Spleen (tissue), 11 donors: Measurements from ENCODE around the gene TTLL6. TPM values are rescaled to one million over a fixed set of nuclear protein-coding genes. Genes with fewer than 3 reads are reported as not detected.
"Not testable (repeated sequence)": the region's sequence is repeated elsewhere in the genome, so short reads cannot be mapped to it uniquely, and the experiment has no call there.

Source experiments
- DNase-seq: peaks from one replicate; pipeline ENCODE4 v3.0.0-alpha.2; 2020
- H3K27ac ChIP-seq, 8 donors: fragments of 200-600 bp; sonication (generic) in 7 of 8; 1 replicate in 4 of 8; 2 replicates in 4 of 8; pipeline versions ENCODE4 v1.5.0 to v1.8.0; 2016 to 2021; ENCODE audit warnings: inconsistent platforms in 4 of 8, mild to moderate bottlenecking in 4 of 8, moderate library complexity in 1 of 8
- H3K27me3 ChIP-seq, 7 donors: fragments of 200-600 bp; sonication (generic) in 6 of 7; replicated peaks in 1 of 7; 1 replicate in 4 of 7; 2 replicates in 3 of 7; pipeline versions ENCODE4 v1.5.0 to v1.8.0; 2016 to 2021; ENCODE audit warnings: inconsistent platforms in 3 of 7, mild to moderate bottlenecking in 1 of 7
- H3K36me3 ChIP-seq, 6 donors: fragments of 200-600 bp; sonication (generic) in 5 of 6; 1 replicate in 4 of 6; 2 replicates in 2 of 6; pipeline versions ENCODE4 v1.5.0 to v1.8.0; 2016 to 2021; ENCODE audit warnings: inconsistent platforms in 2 of 6
- H3K4me1 ChIP-seq, 6 donors: fragments of 200-600 bp; sonication (generic) in 5 of 6; 1 replicate in 3 of 6; 2 replicates in 3 of 6; pipeline versions ENCODE4 v1.5.0 to v1.8.0; 2016 to 2021; ENCODE audit warnings: inconsistent platforms in 3 of 6
- H3K4me3 ChIP-seq, 8 donors: fragments of 200-600 bp; sonication (generic) in 7 of 8; 1 replicate in 4 of 8; 2 replicates in 4 of 8; pipeline versions ENCODE4 v1.5.0 to v1.8.0; 2016 to 2021; ENCODE audit warnings: inconsistent platforms in 4 of 8, mild to moderate bottlenecking in 4 of 8, moderate library complexity in 2 of 8
- H3K9me3 ChIP-seq, 8 donors: fragments of 200-600 bp; sonication (generic) in 7 of 8; 1 replicate in 4 of 8; 2 replicates in 4 of 8; pipeline versions ENCODE4 v1.5.0 to v1.8.0; 2016 to 2021; ENCODE audit warnings: inconsistent platforms in 4 of 8
- POLR2A ChIP-seq, 3 donors: fragments of 450-650 bp; IDR thresholded peaks; one replicate each; pipeline ENCODE4 v1.5.1; 2017; ENCODE audit warnings: antibody characterized with exemption in 3 of 3, mild to moderate bottlenecking in 1 of 3
- POLR2AphosphoS5 ChIP-seq, 3 donors: sonication (generic); formaldehyde crosslinking; IDR thresholded peaks; one replicate each; pipeline ENCODE4 v1.5.1; 2017; ENCODE audit warnings: antibody characterized with exemption in 3 of 3
- WGBS, 5 donors: extraction: QIAGEN DNeasy Blood & Tissue Kit in 3 of 5; methylation state at CpG; one replicate each; pipeline versions ENCODE4 v1.1.5 to v1.1.7; 2013 to 2018; 5-methylcytosine and 5-hydroxymethylcytosine counted together
- intact Hi-C: fragments of 100-400 bp; cut with DNase I; formaldehyde crosslinking; loops from one replicate; pipeline ENCODE4 v1.15.0; 2023; ENCODE audit warnings: low total_unique reads
- polyA plus RNA-seq, 3 donors: library from polyadenylated mRNA; stranded (reverse); fragments of 200-250 nt; gene quantifications; one replicate each; pipeline ENCODE4 v1.2.1, GENCODE V29; 2013
- total RNA-seq, 7 donors: library from RNA; depleted of rRNA in 3 of 7; stranded (reverse); fragments of >200 nt in 3 of 7; fragmentation: NEBNext Ultra II Directional in 4 of 7; extraction: Animal tissue kit (Norgen Biotek cat#: 25700) in 4 of 7; gene quantifications; one replicate each; pipeline versions ENCODE4 v1.1.0 to v1.2.1, GENCODE V29; 2016 to 2021
- TF ChIP-seq, protein P1 (sequence below), 11 experiments: fragments of 200-600 bp in 7 of 11; fragments of 450-650 bp in 4 of 11; sonication (generic) in 4 of 11; IDR thresholded peaks in 8 of 11; conservative IDR thresholded peaks in 3 of 11; 1 replicate in 7 of 11; 2 replicates in 4 of 11; pipeline versions ENCODE4 v1.4.0 to v1.8.0; 2016 to 2021; ENCODE audit warnings: antibody characterized with exemption in 11 of 11, inconsistent platforms in 4 of 11, mild to moderate bottlenecking in 1 of 11
- donor health status: healthy with polysubstance abuse.
- donor health status: DM: no; HTN: no; CAD: no; lungs with moderate emphysema.
- donor health status: DM: no; HTN: no; CAD: no.
- donor health status: Bipolar disorder and iron deficiency.
- donor health status: healthy.
- donor health status: DM: no; HTN: no; CAD: no.
- donor health status: DM: yes; HTN: yes; CAD: no.

The TTLL6 gene
- total and polyA plus RNA-seq, 10 donors = 0.04 TPM; not detected in 9

DNA sequence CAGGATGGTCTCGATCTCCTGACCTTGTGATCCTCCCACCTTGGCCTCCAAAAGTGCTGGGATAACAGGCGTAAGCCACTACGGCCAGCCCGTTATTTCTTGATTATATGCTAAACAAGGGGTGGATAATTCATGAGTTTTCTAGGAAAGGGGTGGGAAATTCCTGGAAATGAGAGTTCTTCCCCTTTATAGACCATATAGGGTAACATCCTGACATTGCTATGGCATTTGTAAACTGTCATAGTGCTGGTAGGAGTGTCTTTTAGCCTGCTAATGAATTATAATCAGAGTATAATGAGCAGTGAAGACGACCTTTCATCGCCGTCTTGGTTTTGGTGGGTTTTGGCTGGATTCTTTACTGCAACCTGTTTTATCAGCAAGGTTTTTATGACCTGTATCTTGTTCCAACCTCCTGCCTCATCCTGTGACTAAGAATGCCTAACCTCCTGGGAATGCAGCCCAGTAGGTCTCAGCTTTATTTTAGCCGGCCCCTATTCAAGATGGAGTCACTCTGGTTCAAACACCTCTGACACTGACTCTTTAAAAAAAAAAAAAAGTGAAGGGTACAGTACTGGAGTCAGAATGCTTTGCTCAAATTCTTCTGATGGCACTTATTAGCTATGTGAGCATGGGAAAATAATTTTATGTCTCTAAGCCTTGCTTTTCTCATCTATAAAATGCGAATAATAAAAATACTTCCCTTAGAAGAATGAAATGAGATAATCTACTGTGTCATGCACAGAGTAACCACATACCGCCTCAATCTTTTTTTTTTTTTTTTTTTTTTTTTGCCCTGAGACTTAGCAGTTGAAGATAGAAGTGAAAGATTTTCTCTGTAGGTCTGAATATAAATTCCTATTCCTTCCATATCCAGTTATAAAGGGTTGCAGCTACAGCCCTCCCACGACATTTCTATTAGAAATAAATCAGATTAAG is 8.7 kb upstream of the TTLL6 start:
- WGBS, 5 donors = 83 to 89% (median 87%) methylated on average over 11 of the region's 11 CpGs

DNA sequence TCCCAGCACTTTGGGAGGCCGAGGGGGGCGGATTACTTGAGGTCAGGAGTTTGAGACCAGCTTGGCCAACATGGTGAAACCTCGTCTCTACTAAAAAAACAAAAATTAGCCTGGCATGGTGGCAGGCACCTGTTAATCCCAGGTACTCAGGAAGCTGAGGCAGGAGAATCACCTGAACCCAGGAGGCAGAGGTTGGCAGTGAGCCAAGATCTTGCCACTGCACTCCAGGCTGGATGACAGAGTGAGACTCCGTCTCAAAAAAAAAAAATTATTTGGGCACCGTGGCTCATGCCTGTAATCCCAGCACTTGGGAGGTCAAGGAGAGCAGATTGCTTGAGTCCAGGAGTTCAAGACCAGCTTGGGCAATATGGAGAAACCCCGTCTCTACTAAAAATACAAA is 3.9 kb upstream of the TTLL6 start:
- WGBS, 5 donors = 78 to 87% (median 86%) methylated on average over 6 of the region's 6 CpGs
- H3K36me3 ChIP-seq, H3K9me3 ChIP-seq, H3K27ac ChIP-seq, DNase-seq, intact Hi-C loops, H3K4me3 ChIP-seq: not testable (repeated sequence)
- H3K27me3 ChIP-seq = peaks cover 0 to 68% (median 18%) of the 10 kb centered on the region in 7 donors
- H3K4me1 ChIP-seq = peaks cover 12 to 18% (median 15%) of the 10 kb centered on the region in 6 donors

More for the DNA sequence above, 8.7 kb upstream of the TTLL6 start:
- no peaks in the 10 kb centered on the region for H3K9me3 ChIP-seq
- H3K36me3 ChIP-seq = no peaks in the 10 kb centered on the region
- no peak for TF ChIP-seq POLR2A (IDR thresholded peaks at IDR 0.05)
- TF ChIP-seq, protein P1, sequence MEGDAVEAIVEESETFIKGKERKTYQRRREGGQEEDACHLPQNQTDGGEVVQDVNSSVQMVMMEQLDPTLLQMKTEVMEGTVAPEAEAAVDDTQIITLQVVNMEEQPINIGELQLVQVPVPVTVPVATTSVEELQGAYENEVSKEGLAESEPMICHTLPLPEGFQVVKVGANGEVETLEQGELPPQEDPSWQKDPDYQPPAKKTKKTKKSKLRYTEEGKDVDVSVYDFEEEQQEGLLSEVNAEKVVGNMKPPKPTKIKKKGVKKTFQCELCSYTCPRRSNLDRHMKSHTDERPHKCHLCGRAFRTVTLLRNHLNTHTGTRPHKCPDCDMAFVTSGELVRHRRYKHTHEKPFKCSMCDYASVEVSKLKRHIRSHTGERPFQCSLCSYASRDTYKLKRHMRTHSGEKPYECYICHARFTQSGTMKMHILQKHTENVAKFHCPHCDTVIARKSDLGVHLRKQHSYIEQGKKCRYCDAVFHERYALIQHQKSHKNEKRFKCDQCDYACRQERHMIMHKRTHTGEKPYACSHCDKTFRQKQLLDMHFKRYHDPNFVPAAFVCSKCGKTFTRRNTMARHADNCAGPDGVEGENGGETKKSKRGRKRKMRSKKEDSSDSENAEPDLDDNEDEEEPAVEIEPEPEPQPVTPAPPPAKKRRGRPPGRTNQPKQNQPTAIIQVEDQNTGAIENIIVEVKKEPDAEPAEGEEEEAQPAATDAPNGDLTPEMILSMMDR (IDR thresholded peaks at IDR 0.05 in 8 of 11, conservative IDR thresholded peaks at IDR 0.05 in 3 of 11) = no peak
- no peak for TF ChIP-seq POLR2AphosphoS5 (IDR thresholded peaks at IDR 0.05)
- no peak for DNase-seq
- H3K4me1 ChIP-seq = peaks cover 0 to 6% (median 4%) of the 10 kb centered on the region in 6 donors
- intact Hi-C loops = no loop called here
- no peak overlapping the region for H3K27ac ChIP-seq
- H3K27me3 ChIP-seq = peaks cover 0 to 24% (median 0%) of the 10 kb centered on the region in 7 donors
- H3K4me3 ChIP-seq = no peak overlapping the region

DNA sequence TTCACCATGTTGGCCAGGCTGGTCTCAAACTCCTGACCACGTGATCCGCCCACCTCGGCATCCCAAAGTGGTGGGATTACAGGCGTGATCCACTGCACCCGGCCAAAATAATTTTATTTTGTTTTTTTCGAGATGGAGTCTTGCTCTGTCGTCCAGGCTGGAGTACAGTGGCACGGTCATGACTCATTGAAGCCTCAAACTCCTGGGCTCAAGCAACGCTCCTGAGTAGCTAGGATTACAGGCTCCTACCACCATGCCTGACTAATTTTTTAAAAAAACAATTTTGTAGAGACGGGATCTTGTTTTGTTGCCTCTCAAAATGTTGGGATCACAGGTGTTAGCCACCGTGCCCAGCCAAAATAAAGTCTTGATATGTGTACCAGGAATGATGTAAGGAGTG is 2.4 kb upstream of the TTLL6 start:
- Histone ChIP-seq H3K9me3 (no peaks in the 10 kb centered on the region), H3K4me1 (peaks cover 12 to 22% (median 15%) of the 10 kb centered on the region in 6 donors), H3K27me3 (peaks cover 0 to 80% (median 18%) of the 10 kb centered on the region in 7 donors), H3K27ac (no peak overlapping the region), H3K36me3 (no peaks in the 10 kb centered on the region), H3K4me3 (no peak overlapping the region)
- DNase-seq = no peak
- intact Hi-C loops = no loop called here
- TF ChIP-seq, protein P1 (IDR thresholded peaks at IDR 0.05 in 8 of 11, conservative IDR thresholded peaks at IDR 0.05 in 3 of 11) = no peak
- no peak for TF ChIP-seq POLR2A (IDR thresholded peaks at IDR 0.05)
- no peak for TF ChIP-seq POLR2AphosphoS5 (IDR thresholded peaks at IDR 0.05)
- 85 to 92% (median 88%) methylated on average over 11 of the region's 11 CpGs for WGBS, 5 donors

DNA sequence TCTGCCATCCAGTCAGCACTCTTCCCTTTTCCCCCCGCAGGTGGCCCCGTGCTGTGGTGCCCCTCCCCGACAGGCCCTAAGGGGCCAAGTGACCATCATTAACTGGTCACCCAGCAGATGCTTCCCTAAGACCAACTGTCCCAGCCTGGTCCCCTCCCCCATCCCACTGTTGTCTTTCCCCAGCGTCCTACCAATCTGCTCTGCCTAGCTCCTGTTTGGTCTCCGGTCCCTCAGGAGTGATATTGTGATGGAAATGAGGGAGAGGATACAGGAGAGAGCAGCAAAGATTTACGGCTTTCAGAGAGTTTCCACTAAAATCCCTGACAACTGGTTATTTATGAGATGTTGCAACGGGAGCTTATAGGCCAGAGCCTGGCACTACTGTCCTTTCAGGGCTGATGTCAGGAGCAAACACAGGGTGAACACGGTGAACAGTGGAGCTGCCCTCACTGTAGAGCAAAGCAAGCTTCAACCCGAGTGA is 1.4 kb upstream of the TTLL6 start:
- no peak overlapping the region for H3K27ac ChIP-seq
- peaks cover 12 to 24% (median 15%) of the 10 kb centered on the region in 6 donors for H3K4me1 ChIP-seq
- no peak for DNase-seq
- no peak overlapping the region for H3K4me3 ChIP-seq
- H3K36me3 ChIP-seq = no peaks in the 10 kb centered on the region
- intact Hi-C loops = no loop called here
- no peaks in the 10 kb centered on the region for H3K9me3 ChIP-seq
- peaks cover 0 to 80% (median 18%) of the 10 kb centered on the region in 7 donors for H3K27me3 ChIP-seq
- WGBS, 5 donors = 71 to 77% (median 76%) methylated on average over 9 of the region's 9 CpGs
- TF ChIP-seq POLR2A (IDR thresholded peaks at IDR 0.05) = no peak
- TF ChIP-seq, protein P1 (IDR thresholded peaks at IDR 0.05 in 8 of 11, conservative IDR thresholded peaks at IDR 0.05 in 3 of 11) = no peak
- TF ChIP-seq POLR2AphosphoS5 (IDR thresholded peaks at IDR 0.05) = no peak
